Stimulated activated CD8-positive, alpha-beta memory T cell treated with anti-CD3 and anti-CD28 coated beads, Interleukin-12 subunit alpha, Interleukin-12 subunit beta, amount 100 ng/mL, for 4 hours (primary cell): ENCODE measurements around the gene BRF1.
A peak's percentile ranks its signal among the peaks of the same experiment; 100 is the strongest.
"Not testable (repeated sequence)": the region's sequence is repeated elsewhere in the genome, so short reads cannot be mapped to it uniquely, and the experiment has no call there.

Experiments used
- DNase-seq: peaks from one replicate; pipeline ENCODE4 v3.0.0-alpha.2; 2020; ENCODE audit warnings: low read depth

BRF1 gene

GRCh38 chr14:105290621-105291346, 10.0 kb downstream of the BRF1 start:
- peak; percentile 31 for DNase-seq

- DNase-seq, result not testable (repeated sequence)
These were observed 11.9 kb downstream of the BRF1 start for GRCh38 chr14:105288936-105289335.

GRCh38 chr14:105287249-105288102, 13.3 kb downstream of the BRF1 start:
- no peak for DNase-seq

- DNase-seq, result no peak
These were observed 14.0 kb downstream of the BRF1 start for GRCh38 chr14:105286759-105287144.

GRCh38 chr14:105285174-105285573, 15.6 kb downstream of the BRF1 start:
- no peak for DNase-seq

- no peak for DNase-seq
These were observed 16.9 kb downstream of the BRF1 start for GRCh38 chr14:105283899-105284298.

GRCh38 chr14:105283028-105283427, 17.8 kb downstream of the BRF1 start:
- DNase-seq, result no peak

GRCh38 chr14:105282098-105282725, 18.6 kb downstream of the BRF1 start:
- no peak for DNase-seq

GRCh38 chr14:105281371-105282097, 19.3 kb downstream of the BRF1 start:
- no peak for DNase-seq

- DNase-seq, result no peak
These were observed 20.3 kb downstream of the BRF1 start for GRCh38 chr14:105280525-105280924.

GRCh38 chr14:105279642-105280361, 21.0 kb downstream of the BRF1 start:
- DNase-seq, result no peak

GRCh38 chr14:105277448-105277847, 23.4 kb downstream of the BRF1 start:
- not testable (repeated sequence) for DNase-seq

- DNase-seq, result no peak
These were observed 25.4 kb downstream of the BRF1 start for GRCh38 chr14:105275267-105275946.

- DNase-seq, result no peak
These were observed 26.2 kb downstream of the BRF1 start for GRCh38 chr14:105274637-105275036.

GRCh38 chr14:105273062-105273461, 27.7 kb downstream of the BRF1 start:
- DNase-seq, result no peak

GRCh38 chr14:105272623-105273022, 28.2 kb downstream of the BRF1 start:
- no peak for DNase-seq

GRCh38 chr14:105271224-105271890, 29.4 kb downstream of the BRF1 start:
- no peak for DNase-seq

- DNase-seq, result no peak
These were observed 31.4 kb downstream of the BRF1 start for GRCh38 chr14:105269405-105269804.

- DNase-seq, result no peak
These were observed 32.0 kb downstream of the BRF1 start for GRCh38 chr14:105268736-105269354.
